ENCODE results near the gene DPPA3. TPM values are rescaled to one million over a fixed set of nuclear protein-coding genes. Genes with fewer than 3 reads are reported as not detected.

DPPA3 gene
- total and polyA plus RNA-seq, 2 of the 13 experiments (the other 11 are each of a cell fraction or from before 2014, with no cell fraction given) = not detected

GRCh38 chr12:7716381-7716780 is 5.1 kb downstream of the DPPA3 start (continued):
- TF ChIP-seq FOXK2 (IDR thresholded peaks at IDR 0.05) (no peak), ZNF841 (CRISPR knock-in tag; IDR thresholded peaks at IDR 0.05; ENCODE audit: borderline replicate concordance) (no peak), FOSL1 (CRISPR knock-in tag; IDR thresholded peaks at IDR 0.05; ENCODE audit: borderline replicate concordance) (no peak), PRMT3 (CRISPR knock-in tag; IDR thresholded peaks at IDR 0.05; ENCODE audit: borderline replicate concordance, low read depth) (no peak), ZBTB44 (CRISPR knock-in tag; IDR thresholded peaks at IDR 0.05) (no peak), JDP2 (CRISPR knock-in tag; IDR thresholded peaks at IDR 0.05; ENCODE audit: borderline replicate concordance) (no peak), MEIS1 (CRISPR knock-in tag; IDR thresholded peaks at IDR 0.05; ENCODE audit: borderline replicate concordance) (no peak), FOXP1 (IDR thresholded peaks at IDR 0.05) (no peak), FOXP1 (CRISPR knock-in tag; IDR thresholded peaks at IDR 0.05) (no peak), NONO (IDR thresholded peaks at IDR 0.05) (no peak), NONO (CRISPR knock-in tag; conservative IDR thresholded peaks at IDR 0.05) (no peak), ATF7 (IDR thresholded peaks at IDR 0.05) (no peak), ATF7 (CRISPR knock-in tag; IDR thresholded peaks at IDR 0.05) (no peak), ZNF225 (CRISPR knock-in tag; IDR thresholded peaks at IDR 0.05) (no peak), ZNF562 (CRISPR knock-in tag; IDR thresholded peaks at IDR 0.05; ENCODE audit: borderline replicate concordance) (no peak), ZC3H13 (CRISPR knock-in tag; IDR thresholded peaks at IDR 0.05) (no peak)
- TF ChIP-seq, protein P1, sequence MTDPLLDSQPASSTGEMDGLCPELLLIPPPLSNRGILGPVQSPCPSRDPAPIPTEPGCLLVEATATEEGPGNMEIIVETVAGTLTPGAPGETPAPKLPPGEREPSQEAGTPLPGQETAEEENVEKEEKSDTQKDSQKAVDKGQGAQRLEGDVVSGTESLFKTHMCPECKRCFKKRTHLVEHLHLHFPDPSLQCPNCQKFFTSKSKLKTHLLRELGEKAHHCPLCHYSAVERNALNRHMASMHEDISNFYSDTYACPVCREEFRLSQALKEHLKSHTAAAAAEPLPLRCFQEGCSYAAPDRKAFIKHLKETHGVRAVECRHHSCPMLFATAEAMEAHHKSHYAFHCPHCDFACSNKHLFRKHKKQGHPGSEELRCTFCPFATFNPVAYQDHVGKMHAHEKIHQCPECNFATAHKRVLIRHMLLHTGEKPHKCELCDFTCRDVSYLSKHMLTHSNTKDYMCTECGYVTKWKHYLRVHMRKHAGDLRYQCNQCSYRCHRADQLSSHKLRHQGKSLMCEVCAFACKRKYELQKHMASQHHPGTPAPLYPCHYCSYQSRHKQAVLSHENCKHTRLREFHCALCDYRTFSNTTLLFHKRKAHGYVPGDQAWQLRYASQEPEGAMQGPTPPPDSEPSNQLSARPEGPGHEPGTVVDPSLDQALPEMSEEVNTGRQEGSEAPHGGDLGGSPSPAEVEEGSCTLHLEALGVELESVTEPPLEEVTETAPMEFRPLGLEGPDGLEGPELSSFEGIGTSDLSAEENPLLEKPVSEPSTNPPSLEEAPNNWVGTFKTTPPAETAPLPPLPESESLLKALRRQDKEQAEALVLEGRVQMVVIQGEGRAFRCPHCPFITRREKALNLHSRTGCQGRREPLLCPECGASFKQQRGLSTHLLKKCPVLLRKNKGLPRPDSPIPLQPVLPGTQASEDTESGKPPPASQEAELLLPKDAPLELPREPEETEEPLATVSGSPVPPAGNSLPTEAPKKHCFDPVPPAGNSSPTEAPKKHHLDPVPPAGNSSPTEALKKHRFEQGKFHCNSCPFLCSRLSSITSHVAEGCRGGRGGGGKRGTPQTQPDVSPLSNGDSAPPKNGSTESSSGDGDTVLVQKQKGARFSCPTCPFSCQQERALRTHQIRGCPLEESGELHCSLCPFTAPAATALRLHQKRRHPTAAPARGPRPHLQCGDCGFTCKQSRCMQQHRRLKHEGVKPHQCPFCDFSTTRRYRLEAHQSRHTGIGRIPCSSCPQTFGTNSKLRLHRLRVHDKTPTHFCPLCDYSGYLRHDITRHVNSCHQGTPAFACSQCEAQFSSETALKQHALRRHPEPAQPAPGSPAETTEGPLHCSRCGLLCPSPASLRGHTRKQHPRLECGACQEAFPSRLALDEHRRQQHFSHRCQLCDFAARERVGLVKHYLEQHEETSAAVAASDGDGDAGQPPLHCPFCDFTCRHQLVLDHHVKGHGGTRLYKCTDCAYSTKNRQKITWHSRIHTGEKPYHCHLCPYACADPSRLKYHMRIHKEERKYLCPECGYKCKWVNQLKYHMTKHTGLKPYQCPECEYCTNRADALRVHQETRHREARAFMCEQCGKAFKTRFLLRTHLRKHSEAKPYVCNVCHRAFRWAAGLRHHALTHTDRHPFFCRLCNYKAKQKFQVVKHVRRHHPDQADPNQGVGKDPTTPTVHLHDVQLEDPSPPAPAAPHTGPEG (CRISPR knock-in tag; IDR thresholded peaks at IDR 0.05) = no peak
- TF ChIP-seq, protein P2, sequence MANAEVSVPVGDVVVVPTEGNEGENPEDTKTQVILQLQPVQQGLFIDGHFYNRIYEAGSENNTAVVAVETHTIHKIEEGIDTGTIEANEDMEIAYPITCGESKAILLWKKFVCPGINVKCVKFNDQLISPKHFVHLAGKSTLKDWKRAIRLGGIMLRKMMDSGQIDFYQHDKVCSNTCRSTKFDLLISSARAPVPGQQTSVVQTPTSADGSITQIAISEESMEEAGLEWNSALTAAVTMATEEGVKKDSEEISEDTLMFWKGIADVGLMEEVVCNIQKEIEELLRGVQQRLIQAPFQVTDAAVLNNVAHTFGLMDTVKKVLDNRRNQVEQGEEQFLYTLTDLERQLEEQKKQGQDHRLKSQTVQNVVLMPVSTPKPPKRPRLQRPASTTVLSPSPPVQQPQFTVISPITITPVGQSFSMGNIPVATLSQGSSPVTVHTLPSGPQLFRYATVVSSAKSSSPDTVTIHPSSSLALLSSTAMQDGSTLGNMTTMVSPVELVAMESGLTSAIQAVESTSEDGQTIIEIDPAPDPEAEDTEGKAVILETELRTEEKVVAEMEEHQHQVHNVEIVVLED (CRISPR knock-in tag; IDR thresholded peaks at IDR 0.05; ENCODE audit: borderline replicate concordance) = no peak
- TF ChIP-seq, protein P3, sequence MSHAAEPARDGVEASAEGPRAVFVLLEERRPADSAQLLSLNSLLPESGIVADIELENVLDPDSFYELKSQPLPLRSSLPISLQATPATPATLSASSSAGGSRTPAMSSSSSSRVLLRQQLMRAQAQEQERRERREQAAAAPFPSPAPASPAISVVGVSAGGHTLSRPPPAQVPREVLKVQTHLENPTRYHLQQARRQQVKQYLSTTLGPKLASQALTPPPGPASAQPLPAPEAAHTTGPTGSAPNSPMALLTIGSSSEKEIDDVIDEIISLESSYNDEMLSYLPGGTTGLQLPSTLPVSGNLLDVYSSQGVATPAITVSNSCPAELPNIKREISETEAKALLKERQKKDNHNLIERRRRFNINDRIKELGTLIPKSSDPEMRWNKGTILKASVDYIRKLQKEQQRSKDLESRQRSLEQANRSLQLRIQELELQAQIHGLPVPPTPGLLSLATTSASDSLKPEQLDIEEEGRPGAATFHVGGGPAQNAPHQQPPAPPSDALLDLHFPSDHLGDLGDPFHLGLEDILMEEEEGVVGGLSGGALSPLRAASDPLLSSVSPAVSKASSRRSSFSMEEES (CRISPR knock-in tag; IDR thresholded peaks at IDR 0.05) = no peak
- TF ChIP-seq, protein P4, sequence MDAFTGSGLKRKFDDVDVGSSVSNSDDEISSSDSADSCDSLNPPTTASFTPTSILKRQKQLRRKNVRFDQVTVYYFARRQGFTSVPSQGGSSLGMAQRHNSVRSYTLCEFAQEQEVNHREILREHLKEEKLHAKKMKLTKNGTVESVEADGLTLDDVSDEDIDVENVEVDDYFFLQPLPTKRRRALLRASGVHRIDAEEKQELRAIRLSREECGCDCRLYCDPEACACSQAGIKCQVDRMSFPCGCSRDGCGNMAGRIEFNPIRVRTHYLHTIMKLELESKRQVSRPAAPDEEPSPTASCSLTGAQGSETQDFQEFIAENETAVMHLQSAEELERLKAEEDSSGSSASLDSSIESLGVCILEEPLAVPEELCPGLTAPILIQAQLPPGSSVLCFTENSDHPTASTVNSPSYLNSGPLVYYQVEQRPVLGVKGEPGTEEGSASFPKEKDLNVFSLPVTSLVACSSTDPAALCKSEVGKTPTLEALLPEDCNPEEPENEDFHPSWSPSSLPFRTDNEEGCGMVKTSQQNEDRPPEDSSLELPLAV (CRISPR knock-in tag; conservative IDR thresholded peaks at IDR 0.05; ENCODE audit: low read depth) = no peak

Data from HepG2 (cell line).